ENCODE data around the gene PITX3.

GRCh38 chr10:102219370-102219769 is 21.9 kb downstream of the PITX3 start:
- TF ChIP-seq POLR2AphosphoS5 (IDR thresholded peaks at IDR 0.05; ENCODE audit: low read depth, low read length) (no peak), POLR2A (IDR thresholded peaks at IDR 0.05; ENCODE audit: low read depth, low read length) (no peak), TAF1 (IDR thresholded peaks at IDR 0.05; ENCODE audit: borderline replicate concordance, low read depth, low read length) (no peak)
